GM10266 (cell line): ENCODE results near the gene ARHGEF12.

Experiments
- DNase-seq: peaks from one replicate; pipeline ENCODE4 v3.0.0; 2012; ENCODE audit errors: extremely low spot score
- TF ChIP-seq, protein P1 (sequence below): IDR thresholded peaks from 2 replicates; pipeline ENCODE4 v1.5.1; 2012; ENCODE audit warnings: mild to moderate bottlenecking, low read depth; ENCODE audit not compliant: control insufficient read depth, insufficient read depth; ENCODE audit errors: missing control alignments

The ARHGEF12 gene

GRCh38 chr11:120329556-120329955 lies 6.7 kb upstream of the ARHGEF12 start:
- TF ChIP-seq, protein P1, sequence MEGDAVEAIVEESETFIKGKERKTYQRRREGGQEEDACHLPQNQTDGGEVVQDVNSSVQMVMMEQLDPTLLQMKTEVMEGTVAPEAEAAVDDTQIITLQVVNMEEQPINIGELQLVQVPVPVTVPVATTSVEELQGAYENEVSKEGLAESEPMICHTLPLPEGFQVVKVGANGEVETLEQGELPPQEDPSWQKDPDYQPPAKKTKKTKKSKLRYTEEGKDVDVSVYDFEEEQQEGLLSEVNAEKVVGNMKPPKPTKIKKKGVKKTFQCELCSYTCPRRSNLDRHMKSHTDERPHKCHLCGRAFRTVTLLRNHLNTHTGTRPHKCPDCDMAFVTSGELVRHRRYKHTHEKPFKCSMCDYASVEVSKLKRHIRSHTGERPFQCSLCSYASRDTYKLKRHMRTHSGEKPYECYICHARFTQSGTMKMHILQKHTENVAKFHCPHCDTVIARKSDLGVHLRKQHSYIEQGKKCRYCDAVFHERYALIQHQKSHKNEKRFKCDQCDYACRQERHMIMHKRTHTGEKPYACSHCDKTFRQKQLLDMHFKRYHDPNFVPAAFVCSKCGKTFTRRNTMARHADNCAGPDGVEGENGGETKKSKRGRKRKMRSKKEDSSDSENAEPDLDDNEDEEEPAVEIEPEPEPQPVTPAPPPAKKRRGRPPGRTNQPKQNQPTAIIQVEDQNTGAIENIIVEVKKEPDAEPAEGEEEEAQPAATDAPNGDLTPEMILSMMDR, result no peak
- no peak for DNase-seq

- DNase-seq, result no peak
- TF ChIP-seq, protein P1, result no peak
Measured at GRCh38 chr11:120330045-120330444, 6.2 kb upstream of the ARHGEF12 start.

- TF ChIP-seq, protein P1, result no peak
- DNase-seq, result no peak
Measured at GRCh38 chr11:120331301-120331996, 4.8 kb upstream of the ARHGEF12 start.

- no peak for DNase-seq
- TF ChIP-seq, protein P1, result no peak
Measured at GRCh38 chr11:120332822-120333716, 3.1 kb upstream of the ARHGEF12 start.

GRCh38 chr11:120333801-120334200 lies 2.4 kb upstream of the ARHGEF12 start:
- TF ChIP-seq, protein P1, result no peak

DNA sequence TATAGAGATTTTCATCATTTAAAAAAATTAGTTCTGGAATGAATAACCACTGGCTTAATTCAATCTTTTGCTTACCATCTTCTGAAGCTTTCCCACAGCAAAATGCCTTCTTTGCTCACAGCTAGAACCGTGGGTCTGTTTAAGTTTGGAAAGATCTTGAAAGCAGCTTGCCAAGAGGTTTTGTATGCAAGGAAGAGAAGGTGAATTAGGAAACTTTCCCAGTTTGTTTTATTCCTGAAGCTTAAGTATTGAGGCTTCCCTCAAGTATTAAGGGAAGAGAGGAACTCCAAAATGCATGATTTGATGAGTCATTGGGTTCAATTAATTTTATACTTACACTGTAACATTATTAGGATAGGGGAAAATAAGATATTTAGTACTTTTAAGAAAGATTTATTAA lies 1.9 kb upstream of the ARHGEF12 start:
- DNase-seq, result no peak
- TF ChIP-seq, protein P1, result no peak

More at GRCh38 chr11:120333801-120334200, 2.4 kb upstream of the ARHGEF12 start:
- DNase-seq, result no peak
